ENCODE measurements around the gene CEP72. TPM values are rescaled to one million over a fixed set of nuclear protein-coding genes. Genes with fewer than 3 reads are reported as not detected.
A peak's percentile ranks its signal among the peaks of the same experiment; 100 is the strongest.

Gene CEP72
- total RNA-seq, 4 donors from 2014 or later, result 2.7 to 8.6 (median 4.0) TPM

DNA sequence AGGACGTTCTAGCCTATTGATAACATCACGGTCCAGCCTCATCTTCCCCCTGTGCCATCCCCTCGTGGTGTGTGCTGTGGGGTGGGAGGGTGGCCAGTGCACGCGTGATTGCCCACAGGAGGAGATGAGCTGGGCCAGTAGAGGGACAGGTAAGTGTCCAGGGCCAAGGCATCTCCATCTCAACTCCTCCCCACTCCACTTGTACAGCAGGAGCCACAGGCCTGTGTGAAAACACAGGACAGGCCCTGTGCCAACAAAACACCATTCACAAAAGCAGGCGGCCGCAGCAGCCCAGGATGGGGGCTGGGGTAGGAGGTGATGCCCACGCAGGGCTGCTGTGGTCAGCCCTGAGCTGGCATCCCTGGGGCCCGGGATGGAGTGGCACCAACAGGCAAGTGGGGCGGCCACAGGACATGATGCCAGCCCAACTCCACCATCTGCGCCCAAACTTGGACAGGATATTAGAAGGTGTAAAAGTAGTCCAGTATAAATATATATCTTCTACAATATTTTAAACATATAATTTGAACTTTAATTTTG is 48.4 kb downstream of the CEP72 start:
- no peak overlapping the region for H3K4me3 ChIP-seq
- H3K9me3 ChIP-seq, result no peaks in the 10 kb centered on the region
- H3K27ac ChIP-seq, result no peak overlapping the region
- H3K4me1 ChIP-seq, result peaks cover 0 to 17% (median 11%) of the 10 kb centered on the region in 3 donors
- peaks cover 0 to 88% (median 11%) of the 10 kb centered on the region in 3 donors for H3K36me3 ChIP-seq
- DNase-seq, result no peak
- no peaks in the 10 kb centered on the region for H3K27me3 ChIP-seq
- TF ChIP-seq, protein P1, sequence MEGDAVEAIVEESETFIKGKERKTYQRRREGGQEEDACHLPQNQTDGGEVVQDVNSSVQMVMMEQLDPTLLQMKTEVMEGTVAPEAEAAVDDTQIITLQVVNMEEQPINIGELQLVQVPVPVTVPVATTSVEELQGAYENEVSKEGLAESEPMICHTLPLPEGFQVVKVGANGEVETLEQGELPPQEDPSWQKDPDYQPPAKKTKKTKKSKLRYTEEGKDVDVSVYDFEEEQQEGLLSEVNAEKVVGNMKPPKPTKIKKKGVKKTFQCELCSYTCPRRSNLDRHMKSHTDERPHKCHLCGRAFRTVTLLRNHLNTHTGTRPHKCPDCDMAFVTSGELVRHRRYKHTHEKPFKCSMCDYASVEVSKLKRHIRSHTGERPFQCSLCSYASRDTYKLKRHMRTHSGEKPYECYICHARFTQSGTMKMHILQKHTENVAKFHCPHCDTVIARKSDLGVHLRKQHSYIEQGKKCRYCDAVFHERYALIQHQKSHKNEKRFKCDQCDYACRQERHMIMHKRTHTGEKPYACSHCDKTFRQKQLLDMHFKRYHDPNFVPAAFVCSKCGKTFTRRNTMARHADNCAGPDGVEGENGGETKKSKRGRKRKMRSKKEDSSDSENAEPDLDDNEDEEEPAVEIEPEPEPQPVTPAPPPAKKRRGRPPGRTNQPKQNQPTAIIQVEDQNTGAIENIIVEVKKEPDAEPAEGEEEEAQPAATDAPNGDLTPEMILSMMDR (IDR thresholded peaks at IDR 0.05), result no peak
- no peak for TF ChIP-seq POLR2A (IDR thresholded peaks at IDR 0.05)
- intact Hi-C loops (cut with DNase I), result no loop called here
- 90 to 94% methylated on average over 8 to 9 of the region's 11 CpGs for WGBS, 2 donors

DNA sequence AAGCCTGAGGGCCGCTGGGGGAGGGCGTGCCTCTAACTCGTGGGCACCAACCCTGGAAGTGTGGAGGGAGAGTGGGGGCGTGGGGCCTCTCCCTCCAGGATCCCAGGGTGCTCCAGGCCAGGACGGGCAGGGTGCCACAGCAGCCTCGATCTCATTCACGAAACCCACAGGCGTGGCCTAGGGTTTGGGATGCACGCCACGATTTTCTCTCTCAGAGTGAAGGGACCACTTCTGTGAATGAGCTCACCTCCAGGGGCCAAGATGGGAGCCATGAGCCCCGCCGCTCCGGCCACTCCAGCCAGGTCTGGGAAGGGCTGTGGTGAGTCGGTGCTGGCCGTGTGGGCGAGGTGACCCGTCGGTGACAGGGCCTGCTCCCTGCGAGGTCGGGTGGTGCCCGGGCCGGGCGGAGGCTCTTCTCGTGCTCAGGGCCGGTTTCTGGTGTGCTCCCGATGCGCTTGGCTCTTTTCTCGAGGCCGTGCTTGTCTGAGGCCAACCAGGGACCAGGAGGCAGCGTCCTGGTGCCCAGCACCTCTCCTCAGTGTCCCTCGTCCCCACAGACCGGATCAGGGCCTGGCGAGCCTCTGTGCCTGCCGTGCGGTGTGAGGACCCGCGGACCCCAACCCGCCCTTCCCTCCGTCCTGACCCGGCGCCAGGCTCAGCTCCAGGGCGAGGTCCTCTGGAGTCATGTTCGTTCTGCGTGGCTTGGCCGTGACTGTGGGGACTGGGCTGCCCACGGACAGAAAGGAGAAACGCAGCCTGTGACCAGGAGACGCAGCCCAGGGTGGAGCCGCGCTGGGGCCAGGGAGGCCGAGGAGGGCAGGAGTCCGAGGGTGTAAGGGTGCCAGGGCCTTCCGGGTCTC is 50.0 kb downstream of the CEP72 start:
- intact Hi-C loops (cut with DNase I), result no loop called here
- no peak overlapping the region for H3K4me3 ChIP-seq
- no peak for DNase-seq
- TF ChIP-seq, protein P1 (IDR thresholded peaks at IDR 0.05), result no peak
- TF ChIP-seq POLR2A (IDR thresholded peaks at IDR 0.05), result no peak
- no peak overlapping the region for H3K27ac ChIP-seq
- peaks cover 0 to 17% (median 11%) of the 10 kb centered on the region in 3 donors for H3K4me1 ChIP-seq
- no peaks in the 10 kb centered on the region for H3K9me3 ChIP-seq
- 71 to 87% methylated on average over 9 to 12 of the region's 53 CpGs for WGBS, 2 donors
- peaks cover 0 to 88% (median 11%) of the 10 kb centered on the region in 3 donors for H3K36me3 ChIP-seq
- H3K27me3 ChIP-seq, result no peaks in the 10 kb centered on the region

DNA sequence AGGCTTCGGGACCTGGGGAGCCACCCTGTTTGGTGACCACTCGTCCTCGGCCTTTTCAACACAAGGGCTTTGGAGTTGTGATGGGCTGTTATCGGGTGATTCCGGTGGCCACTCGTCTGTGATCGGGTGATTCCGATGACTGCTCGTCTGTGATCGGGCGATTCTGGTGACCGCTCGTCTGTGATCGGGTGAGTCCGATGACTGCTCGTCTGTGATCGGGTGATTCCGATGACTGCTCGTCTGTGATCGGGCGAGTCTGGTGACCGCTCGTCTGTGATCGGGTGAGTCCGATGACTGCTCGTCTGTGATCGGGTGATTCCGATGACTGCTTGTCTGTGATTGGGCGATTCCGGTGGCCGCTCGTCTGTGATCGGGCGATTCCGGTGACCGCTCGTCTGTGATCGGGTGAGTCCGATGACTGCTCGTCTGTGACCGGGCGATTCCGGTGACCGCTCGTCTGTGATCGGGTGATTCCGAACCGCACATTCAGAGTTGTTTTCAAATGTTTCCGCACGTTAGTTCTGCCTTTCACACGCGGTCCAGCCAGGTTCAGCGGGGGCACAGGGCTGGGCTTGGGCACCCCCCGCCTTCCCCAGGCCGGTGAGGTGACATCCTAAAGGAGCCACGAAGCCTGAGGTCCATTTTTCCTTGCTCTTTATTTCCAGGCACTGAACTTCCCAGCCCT is 50.8 kb downstream of the CEP72 start:
- H3K4me1 ChIP-seq, result peaks cover 0 to 17% (median 11%) of the 10 kb centered on the region in 3 donors
- 89 to 91% methylated on average over 41 to 45 of the region's 56 CpGs for WGBS, 2 donors
- TF ChIP-seq, protein P1 (IDR thresholded peaks at IDR 0.05), result no peak
- no peak for TF ChIP-seq POLR2A (IDR thresholded peaks at IDR 0.05)
- H3K9me3 ChIP-seq, result no peaks in the 10 kb centered on the region
- H3K36me3 ChIP-seq, result peaks cover 0 to 86% (median 11%) of the 10 kb centered on the region in 3 donors
- intact Hi-C loops (cut with DNase I), result no loop called here
- H3K27me3 ChIP-seq, result no peaks in the 10 kb centered on the region
- H3K4me3 ChIP-seq, result no peak overlapping the region
- H3K27ac ChIP-seq, result no peak overlapping the region
- DNase-seq, result no peak

DNA sequence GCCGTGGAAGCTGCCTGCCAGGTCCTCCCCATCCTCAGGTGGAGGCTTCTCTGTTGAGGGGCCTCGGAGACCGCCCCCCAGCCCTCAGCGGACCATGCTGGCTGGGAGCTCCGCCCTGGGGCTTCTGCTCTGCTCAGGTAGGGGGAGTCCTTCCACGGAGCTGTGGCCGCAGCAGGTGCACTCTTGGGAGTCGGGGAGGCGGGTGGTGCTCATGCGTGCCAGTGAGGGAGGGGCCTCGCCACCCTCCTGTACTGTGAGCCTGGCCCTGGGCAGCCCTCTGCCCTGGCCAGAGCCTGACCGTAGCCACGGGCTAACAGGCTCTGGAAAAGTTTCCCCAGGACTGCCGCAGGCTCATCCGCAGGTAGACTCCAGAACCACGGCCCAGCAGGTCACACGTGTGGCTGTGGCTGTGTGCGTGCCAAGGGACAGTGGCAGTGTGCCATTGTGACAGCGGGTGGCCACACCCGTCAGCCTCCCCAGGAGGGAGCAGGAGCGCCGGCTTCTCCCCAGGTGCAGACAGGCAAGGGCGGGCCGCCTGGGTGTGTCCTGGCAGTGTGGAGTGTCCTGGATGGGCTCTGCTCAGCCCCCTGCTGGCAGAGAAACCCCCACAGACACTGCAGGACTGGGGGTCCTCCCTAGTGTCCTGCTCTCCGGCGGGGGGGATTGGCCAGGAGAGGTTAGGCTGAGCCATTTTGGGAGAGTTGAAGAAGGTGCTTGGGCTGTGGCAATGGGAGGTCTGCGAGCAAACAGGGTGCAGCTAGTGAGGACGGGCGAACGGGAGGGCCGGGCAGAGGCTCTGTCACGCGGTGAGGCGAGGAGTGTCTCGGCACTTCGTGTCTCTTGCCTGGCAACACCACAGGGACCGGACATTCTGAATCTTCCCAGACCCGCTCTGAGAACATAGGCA is 51.5 kb downstream of the CEP72 start:
- Histone ChIP-seq H3K27me3 (no peaks in the 10 kb centered on the region), H3K27ac (peak overlapping the region in 3 of 4 donors; percentile 16 to 29 (median 28)), H3K36me3 (peaks cover 0 to 82% (median 11%) of the 10 kb centered on the region in 3 donors), H3K4me1 (peaks cover 0 to 19% (median 11%) of the 10 kb centered on the region in 3 donors), H3K9me3 (no peaks in the 10 kb centered on the region), H3K4me3 (peak overlapping the region in 1 of 4 donors; percentile 21)
- no peak for DNase-seq
- intact Hi-C loops (cut with DNase I), result no loop called here
- WGBS, 2 donors, result 51% methylated on average over 12 of the region's 38 CpGs; no CpG with 5 or more reads in 1 of the 2 donors
- TF ChIP-seq POLR2A (IDR thresholded peaks at IDR 0.05), result no peak
- TF ChIP-seq, protein P1 (IDR thresholded peaks at IDR 0.05), result peak in 3 of 6 experiments; percentile 8 to 39 (median 35)
